Adrenal gland (tissue), 12 donors: ENCODE data around the gene GPR142. TPM values are rescaled to one million over a fixed set of nuclear protein-coding genes. Genes with fewer than 3 reads are reported as not detected.

ENCODE experiments used
- DNase-seq, 7 donors: peaks; one replicate each; pipeline ENCODE4 v3.0.0-alpha.2; 2019 to 2020
- H3K27ac ChIP-seq, 5 donors: fragments of 200-600 bp; sonication (generic) in 4 of 5; 1 replicate in 3 of 5; 2 replicates in 2 of 5; pipeline versions ENCODE4 v1.5.1 to v1.8.0; 2016 to 2020; ENCODE audit warnings: mild to moderate bottlenecking in 1 of 5
- H3K27me3 ChIP-seq: fragments of 200-600 bp; 2 replicates; pipeline ENCODE4 v1.8.0; 2021
- H3K36me3 ChIP-seq, 2 donors: fragments of 200-600 bp; replicated peaks in 1 of 2; 1 replicate in 1 of 2; 2 replicates in 1 of 2; pipeline versions ENCODE4 v1.5.1 to v1.8.0; 2018 to 2022
- H3K4me1 ChIP-seq, 2 donors: fragments of 200-600 bp; replicated peaks in 1 of 2; 1 replicate in 1 of 2; 2 replicates in 1 of 2; pipeline versions ENCODE4 v1.5.1 to v1.8.0; 2018 to 2021
- H3K4me3 ChIP-seq, 4 donors: fragments of 200-600 bp; sonication (generic) in 3 of 4; one replicate each; pipeline ENCODE4 v1.5.1; 2016 to 2018
- H3K9me3 ChIP-seq, 3 donors: fragments of 200-600 bp; sonication (generic) in 1 of 3; replicated peaks in 1 of 3; 1 replicate in 2 of 3; 2 replicates in 1 of 3; pipeline versions ENCODE4 v1.5.1 to v1.8.0; 2016 to 2021
- CTCF ChIP-seq, 6 experiments: fragments of 450-650 bp in 4 of 6; fragments of 200-600 bp in 2 of 6; sonication (generic) in 1 of 6; IDR thresholded peaks; 1 replicate in 5 of 6; 2 replicates in 1 of 6; pipeline versions ENCODE4 v1.5.1 to v1.8.0; 2016 to 2021; ENCODE audit warnings: antibody characterized with exemption in 6 of 6, mild to moderate bottlenecking in 2 of 6, moderate library complexity in 1 of 6
- POLR2A ChIP-seq, 2 donors: fragments of 450-650 bp; IDR thresholded peaks; one replicate each; pipeline ENCODE4 v1.6.1; 2017; ENCODE audit warnings: antibody characterized with exemption in 2 of 2, mild to moderate bottlenecking in 2 of 2, moderate library complexity in 1 of 2
- WGBS, 4 donors: extraction: QIAGEN DNeasy Blood & Tissue Kit in 2 of 4; methylation state at CpG; one replicate each; pipeline versions ENCODE4 v1.1.5 to v1.1.7; 2013 to 2017; 5-methylcytosine and 5-hydroxymethylcytosine counted together
- intact Hi-C, 2 donors: fragments of 100-400 bp; cut with DNase I; formaldehyde crosslinking; loops; one replicate each; pipeline versions ENCODE4 v1.14.1 to v1.15.0; 2022 to 2023
- polyA plus RNA-seq, 3 donors: library from polyadenylated mRNA; stranded (reverse); fragments of 200-250 nt in 2 of 3; fragments of 350-450 nt in 1 of 3; fragmentation: Illumina TruSeq in 1 of 3; extraction: RNeasy Lipid Tissue Mini Kit (QIAGEN cat#74804) in 1 of 3; gene quantifications; one replicate each; pipeline ENCODE4 v1.2.3, GENCODE V29; 2013 to 2014
- total RNA-seq, 9 donors: library from RNA; depleted of rRNA in 4 of 9; stranded (reverse); fragments of >200 nt in 4 of 9; fragments of 120-200 nt in 1 of 9; fragmentation: NEBNext Ultra II Directional in 1 of 9; extraction: Animal tissue kit (Norgen Biotek cat#: 25700) in 1 of 9; gene quantifications; one replicate each; pipeline versions ENCODE4 v1.1.0 to v1.2.4, GENCODE V29; 2013 to 2023
- donor health status: healthy with polysubstance abuse.
- donor health status: Bipolar disorder and iron deficiency.
- donor health status: DM: yes; HTN: yes; CAD: no.
- donor health status: DM: no; HTN: no; CAD: no.
- donor health status: DM: no; HTN: no; CAD: no.
- donor health status: DM: yes; HTN: yes; CAD: no.

Gene GPR142
- total and polyA plus RNA-seq, 12 donors: 0.13 TPM; not detected in 11

- no peaks in the 10 kb centered on the region for H3K9me3 ChIP-seq
- no peaks in the 10 kb centered on the region for H3K4me1 ChIP-seq
- no peak overlapping the region for H3K27ac ChIP-seq
- no peak overlapping the region for H3K4me3 ChIP-seq
- no peaks in the 10 kb centered on the region for H3K36me3 ChIP-seq
- intact Hi-C loops: no loop called here
- no peak for TF ChIP-seq CTCF (IDR thresholded peaks at IDR 0.05)
- TF ChIP-seq POLR2A (IDR thresholded peaks at IDR 0.05): no peak
- no peak for DNase-seq
- H3K27me3 ChIP-seq: no peaks in the 10 kb centered on the region
- 74 to 85% (median 83%) methylated on average over 4 to 13 of the region's 13 CpGs for WGBS, 4 donors
Measured at GRCh38 chr17:74340470-74341023, 26.8 kb upstream of the GPR142 start.

- intact Hi-C loops: no loop called here
- DNase-seq: no peak
- H3K27me3 ChIP-seq: no peaks in the 10 kb centered on the region
- 78 to 85% (median 78%) methylated on average over 5 to 10 of the region's 10 CpGs; no CpG with 5 or more reads in 1 of the 4 donors for WGBS, 4 donors
- H3K9me3 ChIP-seq: no peaks in the 10 kb centered on the region
- no peak overlapping the region for H3K4me3 ChIP-seq
- no peak overlapping the region for H3K27ac ChIP-seq
- TF ChIP-seq CTCF (IDR thresholded peaks at IDR 0.05) (no peak), POLR2A (IDR thresholded peaks at IDR 0.05) (no peak)
- no peaks in the 10 kb centered on the region for H3K4me1 ChIP-seq
- no peaks in the 10 kb centered on the region for H3K36me3 ChIP-seq
Measured at GRCh38 chr17:74342224-74342623, 25.1 kb upstream of the GPR142 start.

GRCh38 chr17:74343121-74343520 is 24.2 kb upstream of the GPR142 start:
- intact Hi-C loops: no loop called here

GRCh38 chr17:74343526-74344284 is 23.6 kb upstream of the GPR142 start:
- WGBS, 4 donors: 50 to 64% (median 58%) methylated on average over 3 to 9 of the region's 9 CpGs
- no peak overlapping the region for H3K4me3 ChIP-seq
- H3K27me3 ChIP-seq: no peaks in the 10 kb centered on the region

More at GRCh38 chr17:74343121-74343520, 24.2 kb upstream of the GPR142 start:
- DNase-seq: no peak
- Histone ChIP-seq H3K27ac (no peak overlapping the region), H3K36me3 (no peaks in the 10 kb centered on the region), H3K4me3 (no peak overlapping the region), H3K4me1 (no peaks in the 10 kb centered on the region), H3K27me3 (no peaks in the 10 kb centered on the region), H3K9me3 (no peaks in the 10 kb centered on the region)
- WGBS, 4 donors: 78 to 96% (median 93%) methylated on average over 3 to 8 of the region's 8 CpGs
- TF ChIP-seq CTCF (IDR thresholded peaks at IDR 0.05): no peak
- no peak for TF ChIP-seq POLR2A (IDR thresholded peaks at IDR 0.05)

More at GRCh38 chr17:74343526-74344284, 23.6 kb upstream of the GPR142 start:
- no peak for DNase-seq
- H3K27ac ChIP-seq: no peak overlapping the region
- TF ChIP-seq CTCF (IDR thresholded peaks at IDR 0.05) (no peak), POLR2A (IDR thresholded peaks at IDR 0.05) (no peak)
- H3K36me3 ChIP-seq: no peaks in the 10 kb centered on the region
- intact Hi-C loops: no loop called here
- H3K9me3 ChIP-seq: no peaks in the 10 kb centered on the region
- H3K4me1 ChIP-seq: no peaks in the 10 kb centered on the region
